Liver (tissue), 3 donors: ENCODE measurements around the gene NUDT22.

ENCODE experiments used
- FOXA1 ChIP-seq: IDR thresholded peaks from 2 replicates; pipeline ENCODE4 v1.6.1; 2016; ENCODE audit warnings: antibody characterized with exemption
- GABPA ChIP-seq, 2 donors: IDR thresholded peaks in 1 of 2; conservative IDR thresholded peaks in 1 of 2; 2 replicates each; pipeline ENCODE4 v1.6.1; 2016; ENCODE audit warnings: antibody characterized with exemption in 2 of 2, mild to moderate bottlenecking in 1 of 2, moderate library complexity in 1 of 2
- JUND ChIP-seq, 2 donors: IDR thresholded peaks; 2 replicates each; pipeline ENCODE4 v1.6.1; 2016; ENCODE audit warnings: antibody characterized with exemption in 2 of 2
- TF ChIP-seq, protein P1 (sequence below): IDR thresholded peaks from 2 replicates; pipeline ENCODE4 v1.6.1; 2016; ENCODE audit warnings: antibody characterized with exemption
- TF ChIP-seq, protein P2 (sequence below): fragments of 150-350 bp; IDR thresholded peaks from 2 replicates; pipeline ENCODE4 v1.5.1; 2017; ENCODE audit warnings: improper control_type of control experiment, low read depth, low read length; ENCODE audit not compliant: missing input control
- TF ChIP-seq, protein P3 (sequence below): IDR thresholded peaks from 2 replicates; pipeline ENCODE4 v1.6.1; 2016; ENCODE audit warnings: antibody characterized with exemption
- donor health status: healthy.
- donor health status: healthy.

DNA sequence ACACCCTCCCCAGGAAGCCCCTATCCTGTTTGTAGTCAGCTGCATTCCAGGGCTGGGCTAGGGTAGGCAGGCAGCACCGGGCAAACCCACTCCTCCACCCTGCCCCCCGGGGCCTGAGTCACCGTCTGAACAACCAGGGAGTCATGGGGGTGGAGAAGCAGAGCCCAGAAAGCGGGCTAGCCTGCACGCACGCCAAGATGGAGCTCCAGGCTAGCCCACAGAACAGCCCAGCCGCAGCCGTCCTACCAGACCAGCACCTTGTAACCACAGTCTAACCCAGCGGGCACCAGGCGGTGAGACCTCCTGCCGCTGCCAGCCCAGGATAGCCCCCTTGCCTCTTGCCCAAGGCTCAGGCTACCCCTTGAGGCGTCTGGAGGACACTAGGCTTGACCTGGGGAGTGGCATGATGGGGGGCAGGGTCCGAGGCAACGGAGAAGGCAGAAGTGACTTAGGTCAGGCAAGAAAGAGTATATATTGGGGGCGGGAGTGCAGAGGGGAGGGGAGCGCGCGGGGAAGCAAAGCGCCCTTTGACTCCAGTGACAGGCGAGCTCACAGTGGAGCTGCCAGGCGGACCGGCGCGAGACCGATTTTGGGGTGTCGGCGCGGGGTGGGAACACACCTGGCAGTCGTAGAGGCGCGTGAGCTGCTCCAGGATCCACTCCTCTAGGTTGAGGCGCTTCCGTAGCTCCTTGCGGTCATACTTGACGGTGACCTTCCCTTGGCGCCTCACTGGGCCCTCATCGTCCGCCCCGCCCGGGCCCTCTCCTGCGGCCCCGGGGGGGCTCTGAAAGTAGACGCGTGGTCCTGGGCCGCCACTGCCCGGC lies 19.9 kb downstream of the NUDT22 start:
- TF ChIP-seq, protein P1, sequence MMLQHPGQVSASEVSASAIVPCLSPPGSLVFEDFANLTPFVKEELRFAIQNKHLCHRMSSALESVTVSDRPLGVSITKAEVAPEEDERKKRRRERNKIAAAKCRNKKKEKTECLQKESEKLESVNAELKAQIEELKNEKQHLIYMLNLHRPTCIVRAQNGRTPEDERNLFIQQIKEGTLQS = no peak
- TF ChIP-seq, protein P2, sequence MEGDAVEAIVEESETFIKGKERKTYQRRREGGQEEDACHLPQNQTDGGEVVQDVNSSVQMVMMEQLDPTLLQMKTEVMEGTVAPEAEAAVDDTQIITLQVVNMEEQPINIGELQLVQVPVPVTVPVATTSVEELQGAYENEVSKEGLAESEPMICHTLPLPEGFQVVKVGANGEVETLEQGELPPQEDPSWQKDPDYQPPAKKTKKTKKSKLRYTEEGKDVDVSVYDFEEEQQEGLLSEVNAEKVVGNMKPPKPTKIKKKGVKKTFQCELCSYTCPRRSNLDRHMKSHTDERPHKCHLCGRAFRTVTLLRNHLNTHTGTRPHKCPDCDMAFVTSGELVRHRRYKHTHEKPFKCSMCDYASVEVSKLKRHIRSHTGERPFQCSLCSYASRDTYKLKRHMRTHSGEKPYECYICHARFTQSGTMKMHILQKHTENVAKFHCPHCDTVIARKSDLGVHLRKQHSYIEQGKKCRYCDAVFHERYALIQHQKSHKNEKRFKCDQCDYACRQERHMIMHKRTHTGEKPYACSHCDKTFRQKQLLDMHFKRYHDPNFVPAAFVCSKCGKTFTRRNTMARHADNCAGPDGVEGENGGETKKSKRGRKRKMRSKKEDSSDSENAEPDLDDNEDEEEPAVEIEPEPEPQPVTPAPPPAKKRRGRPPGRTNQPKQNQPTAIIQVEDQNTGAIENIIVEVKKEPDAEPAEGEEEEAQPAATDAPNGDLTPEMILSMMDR = no peak
- TF ChIP-seq GABPA (IDR thresholded peaks at IDR 0.05 in 1 of 2, conservative IDR thresholded peaks at IDR 0.05 in 1 of 2) (no peak), FOXA1 (no peak), JUND (IDR thresholded peaks at IDR 0.05) (no peak)
- TF ChIP-seq, protein P3, sequence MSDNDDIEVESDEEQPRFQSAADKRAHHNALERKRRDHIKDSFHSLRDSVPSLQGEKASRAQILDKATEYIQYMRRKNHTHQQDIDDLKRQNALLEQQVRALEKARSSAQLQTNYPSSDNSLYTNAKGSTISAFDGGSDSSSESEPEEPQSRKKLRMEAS = no peak
